ENCODE measurements around the gene NDRG2.

The NDRG2 gene

GRCh38 chr14:20970647-20970982, 54.2 kb downstream of the NDRG2 start:
- no peak for DNase-seq (ENCODE audit: low spot score)

GRCh38 chr14:20969336-20969735, 55.5 kb downstream of the NDRG2 start:
- no peak for DNase-seq (ENCODE audit: low spot score)
